Measurements from ENCODE around the gene KRTAP10-6.
"Not testable (repeated sequence)": the region's sequence is repeated elsewhere in the genome, so short reads cannot be mapped to it uniquely, and the experiment has no call there.

Gene KRTAP10-6

GRCh38 chr21:44578371-44579055 is 13.8 kb downstream of the KRTAP10-6 start:
- no peak for DNase-seq (ENCODE audit: low spot score)

GRCh38 chr21:44576025-44576420 is 16.3 kb downstream of the KRTAP10-6 start:
- no peak for DNase-seq (ENCODE audit: low spot score)

- no peak for DNase-seq (ENCODE audit: low spot score)
Observed at GRCh38 chr21:44575307-44576024, 16.8 kb downstream of the KRTAP10-6 start.

- no peak for DNase-seq (ENCODE audit: low spot score)
Observed at GRCh38 chr21:44574457-44575306, 17.6 kb downstream of the KRTAP10-6 start.

- not testable (repeated sequence) for DNase-seq (ENCODE audit: low spot score)
Observed at GRCh38 chr21:44573630-44574456, 18.5 kb downstream of the KRTAP10-6 start, which contains the start of gene KRTAP10-4. Gene KRTAP10-4, plus strand, starts transcription at chr21:44573729. Its CDS starts 30 bp downstream, at chr21:44573759.

GRCh38 chr21:44572959-44573583 is 19.2 kb downstream of the KRTAP10-6 start:
- no peak for DNase-seq (ENCODE audit: low spot score)

- DNase-seq (ENCODE audit: low spot score), result no peak
Observed at GRCh38 chr21:44571844-44572782, 20.2 kb downstream of the KRTAP10-6 start.

GRCh38 chr21:44571296-44571695 is 21.0 kb downstream of the KRTAP10-6 start:
- no peak for DNase-seq (ENCODE audit: low spot score)

GRCh38 chr21:44569861-44570517 is 22.3 kb downstream of the KRTAP10-6 start:
- no peak for DNase-seq (ENCODE audit: low spot score)

- no peak for DNase-seq (ENCODE audit: low spot score)
Observed at GRCh38 chr21:44568667-44569556, 23.4 kb downstream of the KRTAP10-6 start.

- DNase-seq (ENCODE audit: low spot score), result no peak
Observed at GRCh38 chr21:44568261-44568660, 24.0 kb downstream of the KRTAP10-6 start.

- DNase-seq (ENCODE audit: low spot score), result no peak
Observed at GRCh38 chr21:44567481-44568171, 24.7 kb downstream of the KRTAP10-6 start.

GRCh38 chr21:44566403-44566802 is 25.9 kb downstream of the KRTAP10-6 start:
- no peak for DNase-seq (ENCODE audit: low spot score)

- DNase-seq (ENCODE audit: low spot score), result no peak
Observed at GRCh38 chr21:44564886-44565598, 27.3 kb downstream of the KRTAP10-6 start.

- no peak for DNase-seq (ENCODE audit: low spot score)
Observed at GRCh38 chr21:44564099-44564498, 28.2 kb downstream of the KRTAP10-6 start.

- DNase-seq (ENCODE audit: low spot score), result no peak
Observed at GRCh38 chr21:44558695-44559094, 33.6 kb downstream of the KRTAP10-6 start, which contains the start of gene KRTAP10-3. Gene KRTAP10-3, minus strand, starts transcription at chr21:44558795. Its CDS starts 80 bp downstream, at chr21:44558715.

- not testable (repeated sequence) for DNase-seq (ENCODE audit: low spot score)
Observed at GRCh38 chr21:44558329-44558675, 34.0 kb downstream of the KRTAP10-6 start.

All from GM03348 (cell line).